ENCODE data around the gene TAPT1.

- TF ChIP-seq, protein P1, sequence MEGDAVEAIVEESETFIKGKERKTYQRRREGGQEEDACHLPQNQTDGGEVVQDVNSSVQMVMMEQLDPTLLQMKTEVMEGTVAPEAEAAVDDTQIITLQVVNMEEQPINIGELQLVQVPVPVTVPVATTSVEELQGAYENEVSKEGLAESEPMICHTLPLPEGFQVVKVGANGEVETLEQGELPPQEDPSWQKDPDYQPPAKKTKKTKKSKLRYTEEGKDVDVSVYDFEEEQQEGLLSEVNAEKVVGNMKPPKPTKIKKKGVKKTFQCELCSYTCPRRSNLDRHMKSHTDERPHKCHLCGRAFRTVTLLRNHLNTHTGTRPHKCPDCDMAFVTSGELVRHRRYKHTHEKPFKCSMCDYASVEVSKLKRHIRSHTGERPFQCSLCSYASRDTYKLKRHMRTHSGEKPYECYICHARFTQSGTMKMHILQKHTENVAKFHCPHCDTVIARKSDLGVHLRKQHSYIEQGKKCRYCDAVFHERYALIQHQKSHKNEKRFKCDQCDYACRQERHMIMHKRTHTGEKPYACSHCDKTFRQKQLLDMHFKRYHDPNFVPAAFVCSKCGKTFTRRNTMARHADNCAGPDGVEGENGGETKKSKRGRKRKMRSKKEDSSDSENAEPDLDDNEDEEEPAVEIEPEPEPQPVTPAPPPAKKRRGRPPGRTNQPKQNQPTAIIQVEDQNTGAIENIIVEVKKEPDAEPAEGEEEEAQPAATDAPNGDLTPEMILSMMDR (IDR thresholded peaks at IDR 0.05; ENCODE audit: low read length) = no peak
- no peak for TF ChIP-seq EZH2 (IDR thresholded peaks at IDR 0.05; ENCODE audit: borderline replicate concordance, low read length)
These were observed 64.3 kb downstream of the TAPT1 start for GRCh38 chr4:16161851-16162408.

All from OCI-LY1 (cell line).